CMK (cell line): Measurements from ENCODE around the gene SYNJ1.
"Not testable (repeated sequence)": the region's sequence is repeated elsewhere in the genome, so short reads cannot be mapped to it uniquely, and the experiment has no call there.

Source experiments
- DNase-seq: peaks from one replicate; pipeline ENCODE4 v3.0.0-alpha.2; 2010; ENCODE audit warnings: low read depth

Gene SYNJ1

DNA sequence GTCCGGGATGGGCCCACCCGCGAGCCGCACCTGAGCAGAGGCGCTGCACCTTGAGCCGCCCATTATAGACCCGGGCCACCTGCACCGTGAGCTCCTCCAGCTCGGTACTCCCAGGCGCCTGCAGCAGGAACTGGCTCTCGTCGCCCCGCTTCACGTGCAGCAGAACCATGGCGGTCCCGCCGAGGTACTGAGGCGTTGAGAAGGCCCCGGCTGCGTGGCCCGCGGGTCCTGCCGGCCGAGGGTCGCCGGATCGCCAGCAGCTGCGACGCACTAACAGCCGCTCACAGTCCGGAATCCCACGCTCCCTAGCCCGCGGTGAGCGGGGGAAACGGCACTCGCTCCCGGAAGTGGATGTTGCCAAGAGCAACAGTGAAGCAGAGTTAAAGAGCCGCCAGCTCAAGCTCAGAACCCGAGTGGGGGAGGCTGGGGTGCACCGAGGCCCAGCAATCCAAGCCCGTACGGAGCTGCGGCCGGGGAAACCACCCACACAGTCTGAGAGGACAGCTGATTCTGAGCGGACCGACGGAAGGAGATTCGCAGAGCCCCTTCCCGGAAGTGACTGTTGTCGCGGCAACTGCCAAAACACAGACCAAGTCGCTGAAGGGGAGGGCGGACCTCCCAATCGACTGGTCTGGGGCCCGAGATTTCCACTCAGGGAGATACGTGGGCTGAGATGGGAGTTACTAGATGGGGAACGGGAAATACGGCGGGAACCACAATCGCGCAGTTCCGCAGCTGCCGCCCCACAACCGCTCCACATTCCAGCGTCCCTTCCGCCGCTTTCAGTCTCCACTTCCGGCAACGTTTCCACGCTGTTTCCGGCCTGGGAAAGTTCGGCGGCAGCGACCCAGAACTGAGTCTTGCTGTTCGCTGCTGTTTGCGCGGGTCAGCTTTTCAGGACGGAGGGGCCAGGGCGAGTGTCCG is 115.5 kb downstream of the SYNJ1 start, which contains the start of gene CFAP298:
TSS of gene CFAP298 (minus strand) at position 303 of the 924 bp plus-strand sequence. CDS start at position 169, 134 bp downstream.
- DNase-seq = peak; percentile 86

- DNase-seq = peak; percentile 15
These were observed 116.3 kb downstream of the SYNJ1 start for GRCh38 chr21:32611471-32611997.

GRCh38 chr21:32610940-32611339 is 116.9 kb downstream of the SYNJ1 start:
- not testable (repeated sequence) for DNase-seq

GRCh38 chr21:32608851-32609250 is 119.0 kb downstream of the SYNJ1 start:
- DNase-seq = no peak

- DNase-seq = no peak
These were observed 122.3 kb downstream of the SYNJ1 start for GRCh38 chr21:32605469-32605868.

- DNase-seq = no peak
These were observed 123.3 kb downstream of the SYNJ1 start for GRCh38 chr21:32604464-32604863.

DNA sequence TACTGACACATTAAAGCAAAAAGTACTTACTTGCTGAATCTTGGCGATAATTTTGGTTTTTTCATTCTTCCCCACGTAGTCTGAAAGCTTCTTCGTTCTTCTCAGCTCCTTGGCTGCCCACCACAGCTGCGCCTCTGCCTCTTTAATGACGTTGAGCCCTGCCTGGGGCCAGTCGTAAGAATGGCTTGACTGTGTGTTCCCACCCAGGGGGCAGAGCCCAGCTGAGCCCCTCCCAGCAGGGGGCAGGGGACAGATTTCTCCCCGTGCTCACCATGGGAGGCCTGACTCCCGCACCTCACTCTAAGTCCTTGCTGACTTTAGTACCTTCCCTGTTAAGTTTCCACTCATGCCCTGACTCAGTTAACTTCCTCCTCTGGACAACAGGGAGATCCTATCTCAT is 124.7 kb downstream of the SYNJ1 start:
- DNase-seq = no peak

DNA sequence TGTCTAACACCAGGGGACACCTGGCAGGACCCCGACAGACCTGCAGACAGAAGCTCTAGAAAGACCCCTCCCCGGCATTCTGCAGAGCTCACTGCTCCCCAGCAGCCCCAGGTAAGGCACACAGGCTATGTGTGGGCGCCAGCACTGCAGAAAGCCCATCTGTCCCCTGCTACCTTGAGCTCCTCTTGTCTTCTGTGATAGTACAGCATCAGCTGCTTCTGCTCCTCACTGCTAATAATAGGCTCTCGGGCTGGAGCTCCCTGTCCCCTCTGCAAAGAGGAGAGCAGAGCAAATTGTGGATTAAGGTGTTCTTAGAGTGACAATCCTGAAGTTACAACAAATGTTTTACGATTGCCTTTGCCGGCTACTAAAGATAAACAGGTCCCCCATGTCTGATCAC is 125.7 kb downstream of the SYNJ1 start:
- no peak for DNase-seq

DNA sequence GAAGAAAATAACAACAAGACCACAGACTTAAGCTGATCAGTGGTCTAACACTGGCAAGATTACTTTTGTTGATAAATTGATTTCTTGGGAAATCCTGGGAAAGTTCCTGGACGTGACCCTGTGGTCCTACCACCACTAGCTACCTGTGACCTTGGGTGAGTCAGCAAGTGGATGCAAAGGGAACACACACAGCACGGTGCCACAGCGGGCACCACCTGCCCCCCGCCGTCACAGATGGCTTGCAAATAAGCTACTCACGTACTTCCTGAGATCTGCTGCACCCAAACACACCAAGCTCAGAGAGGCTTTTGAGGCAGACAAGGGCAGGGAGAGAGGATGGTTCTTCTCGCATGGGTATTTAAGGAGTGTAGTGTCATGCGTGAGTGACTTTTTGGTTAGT is 128.3 kb downstream of the SYNJ1 start:
- no peak for DNase-seq

DNA sequence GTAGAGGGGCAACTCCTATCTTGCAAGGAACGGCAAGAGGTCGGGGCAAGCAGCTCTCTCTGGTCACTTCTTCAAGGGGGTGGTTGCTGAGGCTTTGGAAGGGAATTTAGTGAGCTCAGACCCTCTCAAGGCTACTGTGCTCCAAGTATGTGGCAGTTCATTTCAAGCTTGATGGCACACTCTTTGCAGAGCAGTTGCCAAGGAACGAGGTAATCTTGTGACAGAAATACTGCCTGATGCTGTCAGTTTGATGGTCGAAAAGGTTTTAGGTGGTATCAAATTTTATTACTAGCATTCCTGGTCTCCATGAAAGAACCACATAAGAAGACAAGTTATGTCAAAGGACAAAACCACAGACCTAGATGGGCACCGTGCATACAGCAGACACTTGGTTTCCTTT is 128.7 kb downstream of the SYNJ1 start:
- DNase-seq = no peak

DNA sequence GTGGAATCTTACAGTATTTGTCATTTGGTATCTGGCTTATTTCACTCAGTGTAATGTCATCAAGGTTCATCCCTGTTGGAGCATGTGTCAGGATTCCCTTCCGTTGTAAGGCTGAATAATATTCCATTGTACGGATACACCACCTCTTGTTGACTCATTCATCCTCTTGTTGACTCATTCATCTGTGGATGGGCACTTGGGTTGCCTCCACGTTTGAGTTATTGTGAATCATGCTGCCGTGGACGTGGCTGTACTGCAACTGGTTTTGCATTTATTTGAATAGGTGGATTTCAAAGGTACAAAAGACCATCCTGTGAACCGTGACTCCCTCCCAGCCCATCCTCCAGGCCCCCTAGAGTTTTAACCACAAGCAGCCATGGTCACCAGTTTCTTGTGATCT is 130.6 kb downstream of the SYNJ1 start:
- DNase-seq = no peak

DNA sequence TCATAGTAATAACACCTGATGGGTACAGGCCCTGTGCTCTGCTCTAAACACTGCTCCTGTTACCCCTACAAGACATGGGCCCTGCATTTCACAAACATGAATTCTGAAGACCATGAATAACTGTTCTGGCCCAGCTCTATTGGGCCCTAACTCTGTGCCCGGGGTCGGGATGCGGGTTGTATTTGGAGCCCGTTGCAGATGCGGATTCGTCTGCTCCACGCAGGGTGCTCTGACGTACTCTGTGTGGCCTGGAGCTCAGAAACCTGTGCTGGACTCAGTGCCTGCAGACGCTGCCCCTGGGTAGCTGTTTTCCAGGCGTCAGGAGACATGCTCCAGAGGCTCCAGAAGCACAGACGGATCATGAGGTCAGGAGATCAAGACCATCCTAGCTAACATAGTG is 132.4 kb downstream of the SYNJ1 start:
- no peak for DNase-seq

- no peak for DNase-seq
These were observed 134.1 kb downstream of the SYNJ1 start for GRCh38 chr21:32593690-32594089.

DNA sequence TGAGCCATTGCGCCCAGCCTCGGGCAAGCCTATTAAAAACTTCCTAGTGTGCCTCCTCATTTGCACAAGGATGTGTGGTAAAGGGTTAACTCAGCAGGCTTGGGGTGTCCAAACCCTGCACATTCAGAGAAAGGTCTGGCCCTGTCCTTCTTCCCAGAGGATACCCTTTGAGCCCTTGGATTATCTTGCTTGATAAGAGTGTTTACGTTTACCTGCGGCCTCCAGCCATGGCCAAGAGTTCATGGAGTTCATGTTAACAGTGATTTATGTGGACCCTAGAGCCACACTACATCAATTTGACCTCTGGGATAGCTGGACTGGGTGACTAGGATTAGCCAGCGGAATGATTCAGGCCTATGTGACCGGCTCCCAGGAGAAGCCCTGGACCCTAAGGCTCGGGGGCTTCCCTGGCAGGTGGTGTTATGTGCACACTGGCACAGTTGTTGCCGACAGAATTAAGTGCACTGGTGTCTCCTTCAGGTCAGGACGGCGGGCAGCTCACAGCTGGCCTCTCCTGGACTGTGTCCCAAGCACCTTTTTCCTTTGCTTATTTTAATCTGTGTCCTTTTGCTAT is 134.8 kb downstream of the SYNJ1 start:
- no peak for DNase-seq

DNA sequence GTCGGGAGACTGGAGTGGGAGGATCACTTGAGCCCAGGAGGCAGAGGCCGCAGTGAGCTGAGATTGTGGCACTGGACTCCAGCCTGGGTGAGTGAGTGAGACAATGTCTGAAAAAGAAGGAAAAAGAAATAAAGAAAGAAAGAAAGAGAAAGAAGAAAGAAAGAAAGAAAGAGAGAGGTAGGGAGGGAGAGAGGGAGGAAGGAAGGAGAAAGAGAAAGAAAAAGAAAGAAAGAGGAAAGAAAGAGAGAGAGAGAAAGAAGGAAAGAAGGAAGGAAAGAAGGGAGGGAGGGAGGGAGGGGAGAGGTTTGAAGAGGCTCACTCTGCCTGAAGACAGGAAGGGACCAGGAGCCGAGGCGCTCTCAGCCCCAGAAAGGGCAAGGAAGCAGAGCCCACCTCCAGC is 137.7 kb downstream of the SYNJ1 start:
- DNase-seq = no peak

GRCh38 chr21:32587651-32588050 is 140.2 kb downstream of the SYNJ1 start:
- DNase-seq = no peak

GRCh38 chr21:32587120-32587519 is 140.7 kb downstream of the SYNJ1 start:
- DNase-seq = no peak

GRCh38 chr21:32585970-32586369 is 141.8 kb downstream of the SYNJ1 start:
- DNase-seq = no peak

DNA sequence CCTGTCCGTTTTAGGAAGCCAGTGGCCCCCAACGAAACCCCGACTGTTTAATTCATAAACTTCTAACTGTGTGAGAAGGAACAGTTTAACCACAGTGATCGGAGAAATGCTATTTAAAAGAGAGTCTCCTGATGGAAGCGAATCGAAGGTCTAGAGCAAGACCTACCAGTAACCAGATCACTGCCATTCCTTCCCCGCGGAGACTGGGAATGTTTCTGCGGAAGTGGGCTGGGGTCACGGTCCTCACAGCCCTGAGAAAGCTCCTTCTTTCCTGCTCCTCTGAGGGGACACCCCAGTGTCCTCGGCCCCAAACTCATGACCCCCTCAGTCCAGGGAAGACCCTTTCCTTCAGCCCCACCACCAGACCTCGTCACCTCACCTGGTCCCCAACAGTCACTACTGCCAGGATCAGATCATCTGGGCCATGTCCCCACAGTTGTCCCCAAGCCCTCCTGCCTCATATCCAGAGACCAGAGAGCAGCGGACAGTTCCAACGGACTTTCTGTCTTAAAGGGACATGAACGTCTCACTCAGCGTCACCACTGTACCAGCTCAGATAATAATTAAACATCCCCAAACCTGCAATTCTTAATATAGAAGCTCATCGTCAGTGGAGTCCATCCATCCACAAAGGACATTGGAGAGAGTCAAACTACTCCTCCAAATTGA is 142.6 kb downstream of the SYNJ1 start, which contains the start of gene TCP10L:
TSS of gene TCP10L (minus strand) at position 482 of the 669 bp plus-strand sequence. CDS start 1,219 bp downstream, outside the sequence.
- no peak for DNase-seq

GRCh38 chr21:32584472-32584871 is 143.3 kb downstream of the SYNJ1 start:
- DNase-seq = no peak

DNA sequence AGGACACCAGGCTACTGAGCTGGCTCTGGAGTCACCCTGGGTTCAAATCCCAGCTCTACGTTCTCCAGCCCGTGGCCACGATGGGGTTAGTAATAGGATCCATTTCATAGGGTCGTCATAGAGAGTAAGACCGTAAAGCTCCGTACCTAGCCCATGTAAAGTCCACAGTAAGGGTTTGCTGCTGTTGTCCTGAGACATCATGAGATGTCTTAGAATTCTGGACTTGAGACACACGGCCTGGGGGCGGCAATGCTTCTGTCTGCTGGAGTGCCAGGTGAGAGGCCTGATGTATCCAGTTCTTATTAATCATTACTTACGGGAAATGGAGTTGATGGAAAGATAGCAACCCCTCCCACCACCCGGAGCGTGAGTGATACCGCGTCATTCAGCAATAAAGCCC is 146.1 kb downstream of the SYNJ1 start:
- no peak for DNase-seq

DNA sequence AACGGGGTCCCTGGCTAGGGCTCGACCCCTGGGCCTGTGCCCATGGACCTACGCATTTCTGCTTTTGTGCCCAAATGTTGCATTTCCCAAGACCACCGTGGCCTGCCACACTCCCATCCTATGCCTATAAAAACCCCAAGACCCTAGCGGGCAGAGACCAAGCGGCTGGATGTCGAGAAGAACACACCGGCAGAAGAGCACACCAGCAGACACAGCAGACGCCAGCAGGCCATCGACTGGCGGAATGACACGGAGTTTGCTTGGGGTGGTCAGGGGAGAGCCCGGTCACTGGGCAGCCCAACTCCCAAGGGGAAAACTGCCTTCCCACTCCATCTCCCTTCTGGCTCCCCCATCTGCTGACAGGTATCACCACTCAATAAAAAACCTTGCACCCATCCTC is 146.9 kb downstream of the SYNJ1 start:
- DNase-seq = no peak
